OCI-LY3 (cell line): ENCODE data around the gene TRAF3IP3.

Source experiments
- H2AFZ ChIP-seq: fragments of 200-600, 300-600 bp; shearing (Covaris generic); 2 replicates; pipeline ENCODE4 v1.6.0; 2014; ENCODE audit warnings: antibody characterized with exemption, low read depth, low read length
- H3K27ac ChIP-seq: fragments of 200-600, 300-600 bp; sonication (generic); 2 replicates; pipeline ENCODE4 v1.5.1; 2014; ENCODE audit warnings: mild to moderate bottlenecking, low read length, moderate library complexity, mixed read lengths
- H3K27me3 ChIP-seq: fragments of 200-600, 300-600 bp; sonication (generic); 2 replicates; pipeline ENCODE4 v1.6.1; 2014; ENCODE audit warnings: low read depth, low read length, mixed read lengths
- H3K36me3 ChIP-seq: fragments of 200-600, 300-600 bp; sonication (generic); replicated peaks from 2 replicates; pipeline ENCODE3; 2014; ENCODE audit warnings: low read depth, low read length, mixed read lengths
- H3K4me1 ChIP-seq: fragments of 300-600, 200-600 bp; sonication (generic); 2 replicates; pipeline ENCODE4 v1.6.1; 2014; ENCODE audit warnings: low read length, mixed read lengths
- H3K4me2 ChIP-seq: fragments of 200-600, 300-600 bp; sonication (generic); 2 replicates; pipeline ENCODE4 v1.6.1; 2014; ENCODE audit warnings: low read length, mixed read lengths
- H3K4me3 ChIP-seq: fragments of 300-600, 200-600 bp; sonication (generic); 2 replicates; pipeline ENCODE4 v1.5.1; 2014; ENCODE audit warnings: antibody characterized with exemption, mild to moderate bottlenecking, low read length, moderate library complexity
- H3K79me2 ChIP-seq: fragments of 300-600, 200-600 bp; shearing (Covaris generic); 2 replicates; pipeline ENCODE4 v1.6.1; 2014; ENCODE audit warnings: mild to moderate bottlenecking, low read length, mixed read lengths
- H3K9ac ChIP-seq: fragments of 300-600, 200-600 bp; shearing (Covaris generic); 2 replicates; pipeline ENCODE4 v1.6.0; 2014; ENCODE audit warnings: mild to moderate bottlenecking, low read length, moderate library complexity
- H3K9me3 ChIP-seq: fragments of 200-600, 300-600 bp; shearing (Covaris generic); 2 replicates; pipeline ENCODE4 v1.6.1; 2014; ENCODE audit warnings: low read length, mixed read lengths; ENCODE audit not compliant: insufficient read depth
- H4K20me1 ChIP-seq: fragments of 200-600, 300-600 bp; sonication (generic); 2 replicates; pipeline ENCODE4 v1.6.1; 2016; ENCODE audit warnings: low read length, mixed read lengths; ENCODE audit not compliant: insufficient read depth
- EZH2phosphoT487 ChIP-seq: fragments of 200-600 bp; shearing (Covaris generic); IDR thresholded peaks from 2 replicates; pipeline ENCODE4 v1.6.1; 2018; ENCODE audit warnings: antibody characterized with exemption, mixed run types, low read depth
- TF ChIP-seq, protein P1 (sequence below): fragments of 200-600, 300-600 bp; sonication (generic); IDR thresholded peaks from 2 replicates; pipeline ENCODE4 v1.5.1; 2014; ENCODE audit warnings: antibody characterized with exemption, low read length, low read depth

The TRAF3IP3 gene

GRCh38 chr1:209797978-209798639 lies 42.3 kb downstream of the TRAF3IP3 start:
- no peak overlapping the region for H3K27ac ChIP-seq
- peaks cover 9% of the 10 kb centered on the region for H3K4me1 ChIP-seq
- no peaks in the 10 kb centered on the region for H4K20me1 ChIP-seq
- no peaks in the 10 kb centered on the region for H3K79me2 ChIP-seq
- H3K9ac ChIP-seq = no peak overlapping the region
- no peaks in the 10 kb centered on the region for H3K9me3 ChIP-seq
- 0 out of 2 replicates have a peak, but pooled peaks cover 3% of the 10 kb centered on the region for H3K27me3 ChIP-seq
- no peaks in the 10 kb centered on the region for H3K36me3 ChIP-seq
- TF ChIP-seq EZH2phosphoT487 = no peak
- TF ChIP-seq, protein P1, sequence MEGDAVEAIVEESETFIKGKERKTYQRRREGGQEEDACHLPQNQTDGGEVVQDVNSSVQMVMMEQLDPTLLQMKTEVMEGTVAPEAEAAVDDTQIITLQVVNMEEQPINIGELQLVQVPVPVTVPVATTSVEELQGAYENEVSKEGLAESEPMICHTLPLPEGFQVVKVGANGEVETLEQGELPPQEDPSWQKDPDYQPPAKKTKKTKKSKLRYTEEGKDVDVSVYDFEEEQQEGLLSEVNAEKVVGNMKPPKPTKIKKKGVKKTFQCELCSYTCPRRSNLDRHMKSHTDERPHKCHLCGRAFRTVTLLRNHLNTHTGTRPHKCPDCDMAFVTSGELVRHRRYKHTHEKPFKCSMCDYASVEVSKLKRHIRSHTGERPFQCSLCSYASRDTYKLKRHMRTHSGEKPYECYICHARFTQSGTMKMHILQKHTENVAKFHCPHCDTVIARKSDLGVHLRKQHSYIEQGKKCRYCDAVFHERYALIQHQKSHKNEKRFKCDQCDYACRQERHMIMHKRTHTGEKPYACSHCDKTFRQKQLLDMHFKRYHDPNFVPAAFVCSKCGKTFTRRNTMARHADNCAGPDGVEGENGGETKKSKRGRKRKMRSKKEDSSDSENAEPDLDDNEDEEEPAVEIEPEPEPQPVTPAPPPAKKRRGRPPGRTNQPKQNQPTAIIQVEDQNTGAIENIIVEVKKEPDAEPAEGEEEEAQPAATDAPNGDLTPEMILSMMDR = peak; percentile 27
- H3K4me2 ChIP-seq = no peak overlapping the region
- no peak overlapping the region for H3K4me3 ChIP-seq
- peak overlapping the region; percentile 63 for H2AFZ ChIP-seq

- H3K27me3 ChIP-seq = no peaks in the 10 kb centered on the region
- no peak overlapping the region for H2AFZ ChIP-seq
- no peak overlapping the region for H3K4me3 ChIP-seq
- H3K9ac ChIP-seq = no peak overlapping the region
- no peaks in the 10 kb centered on the region for H3K79me2 ChIP-seq
- H4K20me1 ChIP-seq = no peaks in the 10 kb centered on the region
- H3K4me2 ChIP-seq = no peak overlapping the region
- no peaks in the 10 kb centered on the region for H3K9me3 ChIP-seq
- TF ChIP-seq, protein P1 = no peak
- TF ChIP-seq EZH2phosphoT487 = no peak
- no peak overlapping the region for H3K27ac ChIP-seq
- no peaks in the 10 kb centered on the region for H3K36me3 ChIP-seq
- peaks cover 9% of the 10 kb centered on the region for H3K4me1 ChIP-seq
Measured at GRCh38 chr1:209800984-209801834, 45.4 kb downstream of the TRAF3IP3 start.

DNA sequence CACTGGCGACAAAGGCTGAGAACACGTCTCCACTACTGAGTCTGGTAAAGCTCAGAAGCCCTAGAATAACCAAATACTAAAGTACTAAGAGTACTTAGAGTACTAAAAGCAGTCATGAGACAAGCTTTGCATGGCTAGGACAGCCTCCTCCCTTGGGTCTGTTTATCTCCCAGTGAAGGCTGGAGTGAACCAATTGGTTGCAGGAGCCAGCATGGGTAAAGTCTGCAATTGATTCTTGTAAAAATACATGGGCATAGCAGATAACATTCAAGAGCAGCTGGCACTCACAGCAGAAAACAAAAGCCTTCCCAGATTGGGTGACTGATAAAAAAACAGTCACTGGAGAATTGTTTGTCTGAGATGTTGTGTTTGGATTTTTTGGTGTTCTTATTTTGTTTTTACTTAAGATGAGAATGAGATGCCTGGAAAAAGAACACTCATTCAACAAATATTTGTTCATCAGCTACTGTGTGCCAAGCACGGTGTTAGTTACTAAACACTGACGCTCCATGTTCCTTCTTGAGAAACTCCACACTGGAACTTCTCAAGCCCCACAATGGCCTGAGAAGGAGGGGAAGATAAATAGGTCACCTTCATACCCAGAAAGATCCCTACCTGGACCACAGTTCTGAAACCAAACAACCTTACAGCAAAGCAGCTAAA lies 46.4 kb downstream of the TRAF3IP3 start:
- H3K4me2 ChIP-seq = no peak overlapping the region
- no peaks in the 10 kb centered on the region for H3K36me3 ChIP-seq
- H3K4me1 ChIP-seq = peaks cover 9% of the 10 kb centered on the region
- no peaks in the 10 kb centered on the region for H3K9me3 ChIP-seq
- TF ChIP-seq, protein P1 = no peak
- no peak for TF ChIP-seq EZH2phosphoT487
- H3K79me2 ChIP-seq = no peaks in the 10 kb centered on the region
- no peaks in the 10 kb centered on the region for H3K27me3 ChIP-seq
- no peak overlapping the region for H3K9ac ChIP-seq
- H3K27ac ChIP-seq = no peak overlapping the region
- no peaks in the 10 kb centered on the region for H4K20me1 ChIP-seq
- no peak overlapping the region for H3K4me3 ChIP-seq
- H2AFZ ChIP-seq = no peak overlapping the region

DNA sequence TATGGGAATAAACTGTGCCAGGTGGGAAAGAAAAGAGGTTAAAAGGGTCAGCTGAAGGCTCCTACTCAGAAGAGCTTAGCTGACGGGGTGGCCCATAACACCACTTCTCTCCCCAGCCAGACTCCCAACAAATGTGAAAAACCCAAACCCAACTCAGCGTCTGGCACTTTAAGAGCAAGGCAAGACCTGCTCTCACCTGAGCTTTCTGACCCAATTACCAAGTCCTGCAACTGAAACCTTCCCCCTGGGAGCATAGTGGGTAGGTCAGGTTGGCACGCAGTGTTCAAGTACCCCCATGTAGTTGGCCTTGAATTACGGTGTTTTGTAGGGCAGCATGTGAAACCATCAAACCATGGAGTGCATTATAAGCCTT lies 46.9 kb downstream of the TRAF3IP3 start:
- H3K4me1 ChIP-seq = peaks cover 6% of the 10 kb centered on the region
- H4K20me1 ChIP-seq = no peaks in the 10 kb centered on the region
- H3K4me3 ChIP-seq = no peak overlapping the region
- H3K27ac ChIP-seq = no peak overlapping the region
- TF ChIP-seq, protein P1 = no peak
- TF ChIP-seq EZH2phosphoT487 = no peak
- H2AFZ ChIP-seq = no peak overlapping the region
- H3K4me2 ChIP-seq = no peak overlapping the region
- no peak overlapping the region for H3K9ac ChIP-seq
- H3K36me3 ChIP-seq = no peaks in the 10 kb centered on the region
- no peaks in the 10 kb centered on the region for H3K79me2 ChIP-seq
- no peaks in the 10 kb centered on the region for H3K9me3 ChIP-seq
- no peaks in the 10 kb centered on the region for H3K27me3 ChIP-seq
